Body of pancreas (tissue), 4 donors: Measurements from ENCODE around the gene ATG3. TPM values are rescaled to one million over a fixed set of nuclear protein-coding genes. Genes with fewer than 3 reads are reported as not detected.

Experiments
- ATAC-seq: fragments of 150-250 bp; one replicate; pipeline ENCODE4 v1.9.1; 2016
- DNase-seq, 4 donors: peaks; one replicate each; pipeline ENCODE4 v3.0.0-alpha.2; 2019
- H3K27ac ChIP-seq, 4 donors: fragments of 200-600 bp; sonication (generic); 1 replicate in 3 of 4; 2 replicates in 1 of 4; pipeline versions ENCODE4 v1.5.1 to v1.6.1; 2016 to 2019; ENCODE audit warnings: mild to moderate bottlenecking in 1 of 4, mixed read lengths in 1 of 4, moderate library complexity in 1 of 4
- H3K27me3 ChIP-seq, 2 donors: fragments of 200-600 bp; sonication (generic); one replicate each; pipeline ENCODE4 v1.6.0; 2016; ENCODE audit warnings: mild to moderate bottlenecking in 1 of 2
- H3K36me3 ChIP-seq, 2 donors: fragments of 200-600 bp; sonication (generic); replicated peaks in 1 of 2; 2 replicates each; pipeline ENCODE4 v1.5.1; 2016; ENCODE audit warnings: low read depth in 2 of 2; ENCODE audit not compliant: insufficient read depth in 1 of 2
- H3K4me1 ChIP-seq: fragments of 200-600 bp; sonication (generic); one replicate; pipeline ENCODE4 v1.6.0; 2016
- H3K4me3 ChIP-seq, 2 donors: fragments of 200-600 bp; sonication (generic); 1 replicate in 1 of 2; 2 replicates in 1 of 2; pipeline ENCODE4 v1.5.1; 2016 to 2019
- H3K9me3 ChIP-seq, 3 donors: fragments of 200-600 bp; sonication (generic); 1 replicate in 2 of 3; 2 replicates in 1 of 3; pipeline ENCODE4 v1.5.1; 2016
- CTCF ChIP-seq, 7 experiments: fragments of 450-650 bp in 4 of 7; fragments of 200-600 bp in 3 of 7; sonication (generic) in 3 of 7; IDR thresholded peaks; one replicate each; pipeline ENCODE4 v1.5.1; 2016 to 2019; ENCODE audit warnings: antibody characterized with exemption in 7 of 7
- POLR2A ChIP-seq, 3 donors: fragments of 450-650 bp; IDR thresholded peaks; one replicate each; pipeline ENCODE4 v1.6.1; 2016; ENCODE audit warnings: antibody characterized with exemption in 3 of 3, mild to moderate bottlenecking in 2 of 3
- WGBS, 2 donors: methylation state at CpG; one replicate each; pipeline ENCODE4 v1.1.5; 2017; 5-methylcytosine and 5-hydroxymethylcytosine counted together
- intact Hi-C: fragments of 100-400 bp; cut with DNase I; formaldehyde crosslinking; loops from one replicate; pipeline ENCODE4 v1.15.1; 2023
- total RNA-seq, 2 donors: library from RNA; depleted of rRNA; stranded (reverse); fragments of >200 nt; gene quantifications; one replicate each; pipeline ENCODE4 v1.1.0, GENCODE V29; 2016

Gene ATG3
- 10 to 100 TPM; 27.8 to 41.2 TPM for total RNA-seq

GRCh38 chr3:112561734-112562529, at the start of gene ATG3, which contains the start of gene SLC35A5:
ATG3 (minus strand) TSS chr3:112561962; CDS start chr3:112561528, 434 bp downstream.
SLC35A5 (plus strand) TSS chr3:112562045; CDS start chr3:112563404, 1,359 bp downstream.
- intact Hi-C loops, result no loop called here
- 0% methylated on average over 40 to 57 of the region's 58 CpGs for WGBS, 2 donors
- peaks cover 21% of the 10 kb centered on the region for H3K4me1 ChIP-seq

GRCh38 chr3:112610121-112610520, 48.4 kb upstream of the ATG3 start:
- ATAC-seq (no peak), DNase-seq (no peak)
- no peak overlapping the region for H3K27ac ChIP-seq
- H3K4me3 ChIP-seq, result no peak overlapping the region
- H3K4me1 ChIP-seq, result no peaks in the 10 kb centered on the region
- intact Hi-C loops, result no loop called here
- H3K27me3 ChIP-seq, result no peaks in the 10 kb centered on the region
- no peaks in the 10 kb centered on the region for H3K9me3 ChIP-seq
- 51 to 55% methylated on average over 3 of the region's 3 CpGs for WGBS, 2 donors
- no peaks in the 10 kb centered on the region for H3K36me3 ChIP-seq
- TF ChIP-seq CTCF (IDR thresholded peaks at IDR 0.05) (no peak), POLR2A (IDR thresholded peaks at IDR 0.05) (no peak)

More at GRCh38 chr3:112561734-112562529, at the start of gene ATG3, which contains the start of gene SLC35A5:
- no peaks in the 10 kb centered on the region for H3K36me3 ChIP-seq
- peak within 1 kb of the TSS; percentile 85 to 87 for H3K4me3 ChIP-seq
- no peaks in the 10 kb centered on the region for H3K27me3 ChIP-seq
- TF ChIP-seq CTCF (IDR thresholded peaks at IDR 0.05), result peak in 3 of 7 experiments; percentile 9 to 18 (median 10)
- TF ChIP-seq POLR2A (IDR thresholded peaks at IDR 0.05), result peak; percentile 77 to 94 (median 94)
- H3K9me3 ChIP-seq, result no peaks in the 10 kb centered on the region
- DNase-seq (peak; percentile 98 to 99 (median 98)), ATAC-seq (peak; percentile 91)
- peak within 1 kb of the TSS; percentile 85 to 99 (median 94) for H3K27ac ChIP-seq

GRCh38 chr3:112607863-112608262, 46.1 kb upstream of the ATG3 start:
- no peak for TF ChIP-seq POLR2A (IDR thresholded peaks at IDR 0.05)
- no peak for TF ChIP-seq CTCF (IDR thresholded peaks at IDR 0.05)
- intact Hi-C loops, result no loop called here
- no peak overlapping the region for H3K27ac ChIP-seq
- no peaks in the 10 kb centered on the region for H3K4me1 ChIP-seq
- H3K9me3 ChIP-seq, result no peaks in the 10 kb centered on the region
- H3K27me3 ChIP-seq, result no peaks in the 10 kb centered on the region
- no peaks in the 10 kb centered on the region for H3K36me3 ChIP-seq
- no peak for ATAC-seq
- no peak for DNase-seq
- H3K4me3 ChIP-seq, result no peak overlapping the region

- Histone ChIP-seq H3K27me3 (no peaks in the 10 kb centered on the region), H3K36me3 (no peaks in the 10 kb centered on the region), H3K27ac (no peak overlapping the region), H3K9me3 (no peaks in the 10 kb centered on the region), H3K4me3 (no peak overlapping the region), H3K4me1 (no peaks in the 10 kb centered on the region)
- ATAC-seq, result no peak
- intact Hi-C loops, result no loop called here
- DNase-seq, result no peak
- 83 to 94% methylated on average over 2 of the region's 2 CpGs for WGBS, 2 donors
- TF ChIP-seq POLR2A (IDR thresholded peaks at IDR 0.05), result no peak
Measured at GRCh38 chr3:112606098-112606497, 44.3 kb upstream of the ATG3 start.

- WGBS, 2 donors, result 65 to 89% methylated on average over 9 of the region's 9 CpGs
- H3K9me3 ChIP-seq, result no peaks in the 10 kb centered on the region
- intact Hi-C loops, result no loop called here
- no peaks in the 10 kb centered on the region for H3K27me3 ChIP-seq
- no peaks in the 10 kb centered on the region for H3K4me1 ChIP-seq
- H3K4me3 ChIP-seq, result no peak overlapping the region
- no peaks in the 10 kb centered on the region for H3K36me3 ChIP-seq
- ATAC-seq (peak; percentile 30), DNase-seq (no peak)
- no peak overlapping the region for H3K27ac ChIP-seq
- no peak for TF ChIP-seq POLR2A (IDR thresholded peaks at IDR 0.05)
- no peak for TF ChIP-seq CTCF (IDR thresholded peaks at IDR 0.05)
Measured at GRCh38 chr3:112605285-112605684, 43.5 kb upstream of the ATG3 start.
